Measurements from ENCODE around the gene MAB21L1.

The MAB21L1 gene

DNA sequence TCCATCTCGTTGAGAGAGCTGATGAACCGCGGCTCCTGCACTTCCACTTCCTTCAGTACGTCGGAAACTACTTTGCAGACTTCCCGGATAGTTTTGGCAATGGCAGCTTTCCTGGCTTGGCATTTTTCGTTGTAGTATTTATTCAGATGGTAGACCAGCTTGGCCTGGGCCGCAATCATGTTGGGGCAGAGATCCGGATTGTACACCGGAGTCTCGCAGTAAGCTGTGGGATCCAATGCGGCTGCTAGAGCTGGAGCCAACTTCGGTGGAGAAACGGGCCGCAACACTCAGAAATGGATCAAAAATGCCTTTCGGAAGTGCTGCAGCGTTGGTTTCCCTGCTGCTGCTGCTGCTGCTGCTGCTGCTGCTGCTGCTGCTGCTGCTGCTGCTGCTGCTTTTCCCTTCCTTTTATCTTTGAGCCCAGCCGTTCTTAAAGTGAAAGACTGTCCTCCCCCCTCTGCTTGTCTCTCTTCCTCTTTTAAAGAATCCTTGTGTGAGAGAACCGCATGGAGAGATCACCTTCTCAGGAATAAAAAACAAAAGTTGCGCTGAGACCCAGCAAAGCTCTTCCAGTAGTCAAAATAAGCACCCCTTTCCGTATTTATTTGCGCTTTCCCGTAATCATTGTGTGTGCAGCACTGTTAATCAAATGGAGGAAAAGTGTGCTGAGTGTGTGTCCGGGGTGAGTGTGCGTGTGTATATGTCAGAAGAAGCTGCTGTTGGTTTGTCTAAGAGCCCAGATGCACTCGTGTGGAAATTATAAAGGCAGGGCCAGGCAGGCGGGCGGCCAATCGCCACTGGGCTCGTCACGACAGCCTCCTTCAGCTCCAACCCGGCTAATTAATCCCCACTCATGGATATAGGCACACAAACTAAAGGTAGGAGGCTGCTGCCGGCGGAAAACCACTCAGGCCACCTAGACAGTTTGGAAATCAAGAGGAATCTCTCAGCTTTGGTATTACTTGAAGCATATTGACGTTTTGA, at the start of gene MAB21L1:
MAB21L1 (minus strand) TSS at position 730 of the 984 bp plus-strand sequence; CDS start at position 179, 551 bp downstream.
- no peak for DNase-seq (ENCODE audit: low spot score)
- TF ChIP-seq, protein P1, sequence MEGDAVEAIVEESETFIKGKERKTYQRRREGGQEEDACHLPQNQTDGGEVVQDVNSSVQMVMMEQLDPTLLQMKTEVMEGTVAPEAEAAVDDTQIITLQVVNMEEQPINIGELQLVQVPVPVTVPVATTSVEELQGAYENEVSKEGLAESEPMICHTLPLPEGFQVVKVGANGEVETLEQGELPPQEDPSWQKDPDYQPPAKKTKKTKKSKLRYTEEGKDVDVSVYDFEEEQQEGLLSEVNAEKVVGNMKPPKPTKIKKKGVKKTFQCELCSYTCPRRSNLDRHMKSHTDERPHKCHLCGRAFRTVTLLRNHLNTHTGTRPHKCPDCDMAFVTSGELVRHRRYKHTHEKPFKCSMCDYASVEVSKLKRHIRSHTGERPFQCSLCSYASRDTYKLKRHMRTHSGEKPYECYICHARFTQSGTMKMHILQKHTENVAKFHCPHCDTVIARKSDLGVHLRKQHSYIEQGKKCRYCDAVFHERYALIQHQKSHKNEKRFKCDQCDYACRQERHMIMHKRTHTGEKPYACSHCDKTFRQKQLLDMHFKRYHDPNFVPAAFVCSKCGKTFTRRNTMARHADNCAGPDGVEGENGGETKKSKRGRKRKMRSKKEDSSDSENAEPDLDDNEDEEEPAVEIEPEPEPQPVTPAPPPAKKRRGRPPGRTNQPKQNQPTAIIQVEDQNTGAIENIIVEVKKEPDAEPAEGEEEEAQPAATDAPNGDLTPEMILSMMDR (IDR thresholded peaks at IDR 0.05; ENCODE audit: borderline replicate concordance, control extremely low read depth, extremely low read depth, insufficient read depth, missing control alignments) = no peak
- in situ Hi-C loops (cut with MboI; ENCODE audit: low sequenced_read_pairs, unreplicated experiment) = no loop called here

DNA sequence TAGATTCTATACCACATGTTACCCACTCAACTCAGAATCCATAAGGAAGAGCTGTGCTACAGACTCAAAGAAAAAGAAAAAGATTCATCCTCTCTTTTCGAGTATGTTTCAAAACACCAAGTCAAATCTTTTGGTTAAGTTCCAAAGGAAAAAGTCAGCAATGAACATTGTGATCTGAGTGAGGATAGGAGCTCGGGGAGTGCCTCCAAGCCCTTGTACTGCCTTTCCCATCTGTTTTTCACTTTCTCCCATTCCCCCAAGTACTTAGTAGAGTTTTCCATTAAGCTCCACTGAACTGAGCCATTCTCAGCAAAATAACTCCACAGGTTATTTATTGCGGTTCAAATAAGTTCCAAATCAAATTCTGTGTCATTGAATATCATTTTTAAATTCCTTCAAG, 47.7 kb upstream of the MAB21L1 start:
- DNase-seq (ENCODE audit: low spot score) = no peak
- in situ Hi-C loops (cut with MboI; ENCODE audit: low sequenced_read_pairs, unreplicated experiment) = no loop called here
- TF ChIP-seq, protein P1 (IDR thresholded peaks at IDR 0.05; ENCODE audit: borderline replicate concordance, control extremely low read depth, extremely low read depth, insufficient read depth, missing control alignments) = no peak

DNA sequence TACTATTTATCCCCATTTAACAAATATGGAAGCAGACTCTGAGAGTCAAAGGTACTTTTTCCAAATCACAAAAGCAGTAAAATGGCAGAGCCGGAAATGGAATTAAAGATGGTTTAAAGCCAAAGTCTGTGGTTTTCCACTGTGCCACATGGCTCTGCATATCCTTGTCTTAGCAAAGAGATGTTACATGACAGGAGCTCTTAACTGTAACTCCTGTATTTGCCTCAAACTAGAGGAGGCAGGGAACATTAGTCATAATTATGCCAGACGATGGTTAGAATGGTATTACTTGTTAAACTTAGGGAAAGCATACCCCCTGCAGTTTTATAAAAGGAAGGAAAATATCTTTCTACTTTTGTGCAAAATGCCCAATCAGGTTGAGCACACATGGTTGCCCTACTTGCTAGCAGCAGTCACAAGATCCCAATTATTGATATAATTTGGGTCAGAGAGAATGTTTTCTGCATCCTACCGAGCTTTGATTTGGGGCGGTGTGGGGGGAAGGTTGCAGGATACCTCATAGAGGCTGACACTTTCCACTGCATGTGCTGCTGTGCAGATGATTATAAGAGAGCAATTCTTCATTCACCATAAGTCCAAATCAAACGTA, 42.0 kb upstream of the MAB21L1 start:
- DNase-seq (ENCODE audit: low spot score) = no peak
- in situ Hi-C loops (cut with MboI; ENCODE audit: low sequenced_read_pairs, unreplicated experiment) = no loop called here
- TF ChIP-seq, protein P1 (IDR thresholded peaks at IDR 0.05; ENCODE audit: borderline replicate concordance, control extremely low read depth, extremely low read depth, insufficient read depth, missing control alignments) = no peak

DNA sequence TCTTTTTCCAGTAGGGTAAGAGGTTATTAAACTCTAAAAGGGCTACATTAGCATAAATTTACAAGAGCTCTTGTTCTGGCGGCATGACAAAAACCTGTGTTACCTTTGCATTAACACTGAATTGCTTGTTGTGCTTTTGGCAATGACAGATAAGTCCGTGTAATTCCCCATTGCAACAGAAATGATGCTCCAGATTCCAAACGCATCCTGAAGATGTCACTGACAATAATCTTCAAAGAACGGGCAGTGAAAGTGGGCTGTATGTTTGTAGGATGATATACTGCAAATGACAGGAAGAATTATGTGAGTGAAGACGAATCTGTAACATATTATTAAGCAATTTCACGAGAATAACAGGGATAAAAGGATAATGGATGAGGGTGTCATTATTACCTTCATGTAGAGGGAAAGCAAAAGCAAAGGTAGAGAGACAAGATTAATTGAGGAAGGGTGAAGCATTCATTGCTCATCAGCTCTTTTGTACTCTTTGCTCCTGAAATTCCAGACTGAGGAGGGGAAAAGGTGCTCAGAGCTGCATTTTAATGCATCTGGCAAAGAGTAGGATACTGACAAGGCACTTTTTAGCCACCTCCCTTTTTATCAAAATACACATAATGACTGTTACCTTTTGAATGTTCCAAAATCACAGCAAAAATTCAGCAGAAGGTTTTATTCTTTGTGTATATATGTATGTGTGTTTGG, 38.5 kb upstream of the MAB21L1 start:
- DNase-seq (ENCODE audit: low spot score) = no peak
- TF ChIP-seq, protein P1 (IDR thresholded peaks at IDR 0.05; ENCODE audit: borderline replicate concordance, control extremely low read depth, extremely low read depth, insufficient read depth, missing control alignments) = no peak
- in situ Hi-C loops (cut with MboI; ENCODE audit: low sequenced_read_pairs, unreplicated experiment) = no loop called here

DNA sequence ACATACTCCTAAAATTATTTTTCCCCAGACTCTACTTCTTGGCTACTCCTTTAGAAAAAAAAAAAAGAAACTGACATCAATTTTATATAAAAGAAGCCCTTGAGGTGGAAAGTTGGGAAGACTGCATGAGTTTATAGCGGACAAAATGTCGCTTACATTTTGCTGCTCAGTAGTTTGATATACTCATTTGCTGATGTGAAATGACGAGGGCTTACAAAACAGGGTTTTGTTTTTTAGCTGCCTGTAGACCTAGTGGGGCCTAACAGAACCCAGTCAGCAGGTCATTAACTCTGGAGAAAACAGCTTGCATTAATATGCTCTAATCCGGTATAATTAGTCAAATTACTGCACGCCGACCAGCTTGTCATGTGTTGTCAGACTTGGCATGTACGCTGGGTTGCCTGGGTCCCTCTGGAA, 37.6 kb upstream of the MAB21L1 start:
- TF ChIP-seq, protein P1 (IDR thresholded peaks at IDR 0.05; ENCODE audit: borderline replicate concordance, control extremely low read depth, extremely low read depth, insufficient read depth, missing control alignments) = no peak
- in situ Hi-C loops (cut with MboI; ENCODE audit: low sequenced_read_pairs, unreplicated experiment) = no loop called here
- DNase-seq (ENCODE audit: low spot score) = no peak

DNA sequence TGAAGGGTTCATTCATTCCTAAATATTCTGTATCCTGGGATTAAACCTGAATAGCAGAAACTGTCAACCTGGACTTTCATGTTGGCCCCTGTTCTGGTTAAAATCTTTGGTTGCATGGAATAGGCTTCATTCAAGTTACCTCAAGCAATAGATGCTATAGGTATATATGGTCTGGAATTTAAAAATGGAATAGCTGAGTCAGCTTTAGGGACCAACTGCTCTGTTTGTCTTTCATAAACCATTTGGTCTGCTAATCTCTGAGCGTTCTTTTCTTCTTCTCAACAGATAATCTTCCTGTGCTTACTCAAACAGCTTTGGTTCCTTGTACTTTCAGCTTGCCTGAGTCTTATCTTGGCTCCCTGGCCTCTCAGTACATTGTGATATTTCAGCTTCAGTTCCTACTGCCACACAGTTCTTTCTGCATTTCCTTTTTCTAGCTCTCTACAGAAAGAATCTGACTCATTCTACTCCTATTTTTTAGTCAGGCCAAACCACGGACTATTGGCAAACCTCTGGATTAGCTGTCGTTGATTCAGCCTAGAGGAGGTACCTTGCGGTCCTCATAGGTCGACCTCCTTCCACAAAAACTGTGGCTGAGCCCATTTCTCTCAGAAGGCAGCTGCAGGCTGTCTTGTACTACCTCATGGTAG, 35.9 kb upstream of the MAB21L1 start:
- in situ Hi-C loops (cut with MboI; ENCODE audit: low sequenced_read_pairs, unreplicated experiment) = no loop called here
- no peak for DNase-seq (ENCODE audit: low spot score)
- TF ChIP-seq, protein P1 (IDR thresholded peaks at IDR 0.05; ENCODE audit: borderline replicate concordance, control extremely low read depth, extremely low read depth, insufficient read depth, missing control alignments) = no peak

Data from GM13976 (cell line).